ENCODE results near the gene SMURF2.
"Not testable (repeated sequence)": the region's sequence is repeated elsewhere in the genome, so short reads cannot be mapped to it uniquely, and the experiment has no call there.

Gene SMURF2

DNA sequence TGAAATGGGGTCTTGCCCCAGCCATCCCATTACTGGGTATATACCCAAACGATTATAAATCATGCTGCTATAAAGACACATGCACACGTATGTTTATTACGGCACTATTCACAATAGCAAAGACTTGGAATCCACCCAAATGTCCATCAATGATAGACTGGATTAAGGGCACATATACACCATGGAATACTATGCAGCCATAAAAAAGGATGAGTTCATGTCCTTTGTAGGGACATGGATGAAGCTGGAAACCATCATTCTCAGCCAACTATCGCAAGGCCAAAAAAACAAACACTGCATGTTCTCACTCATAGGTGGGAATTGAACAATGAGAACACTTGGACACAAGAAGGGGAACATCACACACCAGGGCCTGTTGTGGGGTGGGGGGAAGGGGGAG lies 85.1 kb downstream of the SMURF2 start:
- H3K27me3 Mint-ChIP-seq (ENCODE audit: low read depth); H3K27ac Mint-ChIP-seq; H3K4me3 Mint-ChIP-seq; H3K9me3 Mint-ChIP-seq; DNase-seq (ENCODE audit: low spot score): not testable (repeated sequence)
- H3K36me3 Mint-ChIP-seq (ENCODE audit: low read depth), result peaks cover 29% of the 10 kb centered on the region
- H3K4me1 Mint-ChIP-seq (ENCODE audit: low read depth), result peaks cover 25% of the 10 kb centered on the region

DNA sequence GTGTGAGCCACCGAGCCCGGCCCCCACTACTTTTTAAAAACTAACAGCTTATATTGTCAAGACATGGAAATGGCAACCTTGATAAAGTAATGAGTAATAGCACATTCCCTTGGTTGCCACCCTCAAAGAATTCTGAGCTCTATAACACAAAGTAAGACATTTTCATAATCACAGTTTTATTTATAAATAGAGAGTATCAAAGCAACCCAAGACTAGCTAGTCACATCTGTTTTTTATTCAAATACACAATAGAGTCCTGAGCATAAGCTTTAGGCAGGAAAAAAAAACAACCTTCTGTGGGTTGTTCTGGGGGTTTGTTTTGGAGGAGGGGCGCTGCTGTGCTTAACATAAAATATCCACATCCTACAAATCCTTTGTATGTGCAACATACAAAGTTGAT lies 86.7 kb downstream of the SMURF2 start:
- peaks cover 15% of the 10 kb centered on the region for H3K4me1 Mint-ChIP-seq (ENCODE audit: low read depth)
- no peaks in the 10 kb centered on the region for H3K9me3 Mint-ChIP-seq
- DNase-seq (ENCODE audit: low spot score), result no peak
- peaks cover 26% of the 10 kb centered on the region for H3K36me3 Mint-ChIP-seq (ENCODE audit: low read depth)
- no peak overlapping the region for H3K27ac Mint-ChIP-seq
- H3K4me3 Mint-ChIP-seq, result no peak overlapping the region
- no peaks in the 10 kb centered on the region for H3K27me3 Mint-ChIP-seq (ENCODE audit: low read depth)

DNA sequence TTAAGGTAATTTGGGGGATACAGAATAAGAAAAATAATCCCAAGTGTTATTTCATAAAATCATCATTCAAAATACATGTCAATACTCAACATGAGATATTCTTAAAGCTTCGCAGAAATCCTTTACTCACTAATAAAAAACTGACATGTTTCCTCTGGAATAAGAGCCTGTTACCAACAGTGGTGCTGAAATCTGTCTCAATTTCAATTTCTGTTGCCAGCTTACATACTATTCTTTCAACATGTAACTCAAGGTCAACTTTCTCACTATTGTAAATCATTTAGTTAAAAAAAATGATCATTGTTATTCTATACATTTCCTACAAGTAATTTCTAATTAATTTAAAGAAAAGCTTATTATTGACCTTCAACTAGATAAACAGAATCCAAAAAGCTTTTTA lies 87.5 kb downstream of the SMURF2 start:
- no peak for DNase-seq (ENCODE audit: low spot score)
- H3K4me1 Mint-ChIP-seq (ENCODE audit: low read depth), result peaks cover 12% of the 10 kb centered on the region
- peaks cover 26% of the 10 kb centered on the region for H3K36me3 Mint-ChIP-seq (ENCODE audit: low read depth)
- H3K27ac Mint-ChIP-seq, result no peak overlapping the region
- H3K4me3 Mint-ChIP-seq, result no peak overlapping the region
- H3K27me3 Mint-ChIP-seq (ENCODE audit: low read depth), result no peaks in the 10 kb centered on the region
- H3K9me3 Mint-ChIP-seq, result no peaks in the 10 kb centered on the region

DNA sequence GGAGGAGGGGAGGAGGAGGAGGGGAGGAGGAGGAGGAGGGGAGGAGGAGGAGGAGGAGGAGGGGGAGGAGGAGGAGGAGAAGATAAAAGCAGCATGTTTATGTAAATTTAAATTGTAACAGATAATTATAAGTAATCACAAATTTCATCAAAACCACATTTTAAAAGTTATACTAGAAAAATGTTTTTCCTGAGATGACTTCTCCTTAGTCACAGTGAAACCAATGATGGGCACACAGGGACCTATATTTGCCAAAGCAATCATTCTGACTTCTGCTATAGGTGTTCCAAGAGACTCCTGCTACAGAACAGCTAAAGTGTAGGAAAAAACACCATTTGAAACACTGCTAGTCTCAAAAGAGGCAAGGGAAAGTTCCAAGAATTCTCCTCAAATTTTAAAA lies 88.9 kb downstream of the SMURF2 start:
- Mint-ChIP-seq H3K9me3 (no peaks in the 10 kb centered on the region), H3K4me3 (no peak overlapping the region), H3K27me3 (ENCODE audit: low read depth) (no peaks in the 10 kb centered on the region), H3K27ac (peak overlapping the region; percentile 16), H3K36me3 (ENCODE audit: low read depth) (peaks cover 30% of the 10 kb centered on the region), H3K4me1 (ENCODE audit: low read depth) (peaks cover 12% of the 10 kb centered on the region)
- DNase-seq (ENCODE audit: low spot score), result peak; percentile 16

DNA sequence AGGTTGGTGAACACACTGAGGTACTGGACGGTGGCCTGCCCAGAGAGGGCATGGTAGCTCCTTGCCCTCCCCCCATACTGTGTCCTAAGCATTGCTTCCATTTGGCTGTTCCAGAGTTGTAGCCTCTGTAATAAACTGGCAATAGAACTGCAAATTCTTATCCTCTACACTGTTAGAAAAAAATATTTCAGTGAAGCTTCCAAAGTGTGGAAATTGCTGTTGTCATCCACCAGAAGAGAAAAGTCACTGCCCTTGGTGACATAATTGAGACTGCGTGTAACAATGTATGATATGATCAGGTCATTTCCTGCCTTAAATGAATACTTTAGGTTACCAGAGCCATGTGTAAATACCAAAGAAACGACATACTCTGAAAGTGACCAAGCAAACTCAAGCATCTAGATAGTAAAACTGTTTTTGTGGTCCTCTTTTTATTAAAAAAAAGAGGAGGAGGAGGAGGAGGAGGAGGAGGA lies 89.4 kb downstream of the SMURF2 start:
- Mint-ChIP-seq H3K27ac (peak overlapping the region; percentile 87), H3K36me3 (ENCODE audit: low read depth) (peaks cover 28% of the 10 kb centered on the region), H3K27me3 (ENCODE audit: low read depth) (no peaks in the 10 kb centered on the region), H3K9me3 (no peaks in the 10 kb centered on the region), H3K4me1 (ENCODE audit: low read depth) (peaks cover 12% of the 10 kb centered on the region), H3K4me3 (peak overlapping the region; percentile 56)
- peak; percentile 29 for DNase-seq (ENCODE audit: low spot score)

DNA sequence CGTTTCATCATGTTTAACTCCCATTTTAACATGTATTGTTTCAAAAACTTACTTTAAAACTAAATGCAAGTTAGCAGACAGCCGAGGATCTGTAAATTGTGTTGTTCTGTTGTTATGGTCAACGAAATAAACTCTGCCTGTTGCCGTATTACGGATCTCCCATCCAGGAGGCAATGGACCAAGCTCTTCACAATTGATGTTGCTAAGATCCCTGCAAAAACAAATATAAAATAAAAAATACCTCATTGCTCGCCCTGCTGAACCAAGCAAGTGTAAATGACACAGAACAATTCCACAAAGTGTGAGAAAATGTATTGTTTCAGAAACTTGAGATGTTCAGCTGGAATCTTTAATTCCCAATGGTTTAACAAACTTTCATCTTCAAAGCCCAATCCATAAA lies 90.4 kb downstream of the SMURF2 start:
- peaks cover 12% of the 10 kb centered on the region for H3K4me1 Mint-ChIP-seq (ENCODE audit: low read depth)
- H3K27me3 Mint-ChIP-seq (ENCODE audit: low read depth), result no peaks in the 10 kb centered on the region
- H3K36me3 Mint-ChIP-seq (ENCODE audit: low read depth), result peaks cover 27% of the 10 kb centered on the region
- no peak for DNase-seq (ENCODE audit: low spot score)
- H3K27ac Mint-ChIP-seq, result no peak overlapping the region
- no peaks in the 10 kb centered on the region for H3K9me3 Mint-ChIP-seq
- no peak overlapping the region for H3K4me3 Mint-ChIP-seq

DNA sequence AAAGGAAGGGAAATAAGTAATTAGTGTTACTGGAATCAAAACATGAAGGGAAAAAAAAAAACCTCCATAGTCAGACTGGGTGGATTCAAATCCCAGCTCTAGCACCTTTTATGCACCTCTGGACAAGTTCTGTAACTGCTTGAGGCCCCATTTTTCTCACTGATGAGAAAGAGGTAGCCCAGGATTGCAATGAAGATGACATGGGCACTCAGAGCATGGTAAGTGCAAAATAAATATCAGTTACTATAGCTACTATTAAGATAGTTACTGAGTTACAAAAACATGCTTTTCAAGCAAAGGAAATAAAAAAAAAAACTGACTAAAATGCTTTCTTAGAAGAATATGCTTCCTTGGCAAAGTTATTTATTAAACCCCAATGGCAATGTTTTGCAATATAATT lies 96.5 kb downstream of the SMURF2 start:
- no peak for DNase-seq (ENCODE audit: low spot score)
- Mint-ChIP-seq H3K4me1 (ENCODE audit: low read depth) (peaks cover 2% of the 10 kb centered on the region), H3K36me3 (ENCODE audit: low read depth) (peaks cover 31% of the 10 kb centered on the region), H3K4me3 (no peak overlapping the region), H3K27ac (no peak overlapping the region), H3K27me3 (ENCODE audit: low read depth) (no peaks in the 10 kb centered on the region), H3K9me3 (no peaks in the 10 kb centered on the region)

DNA sequence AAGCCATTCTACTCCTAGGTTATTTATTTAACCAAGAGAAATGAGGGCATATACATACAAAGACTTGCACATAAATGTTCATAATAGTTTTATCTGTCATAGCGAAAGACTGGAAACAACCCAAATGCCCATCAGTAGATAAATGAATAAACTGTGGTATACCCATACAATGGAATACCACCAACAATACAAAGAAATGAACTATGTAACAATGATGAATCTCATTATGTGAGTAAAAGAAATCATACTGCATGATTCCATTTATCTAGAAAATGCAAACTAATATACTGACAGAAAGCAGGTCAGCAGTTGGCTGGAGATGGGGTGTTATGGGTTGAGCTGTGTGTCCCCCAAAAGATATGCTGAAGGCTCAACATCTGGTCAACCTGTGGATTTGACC lies 98.0 kb downstream of the SMURF2 start:
- H3K9me3 Mint-ChIP-seq, result no peaks in the 10 kb centered on the region
- peaks cover 2% of the 10 kb centered on the region for H3K4me1 Mint-ChIP-seq (ENCODE audit: low read depth)
- H3K27me3 Mint-ChIP-seq (ENCODE audit: low read depth), result no peaks in the 10 kb centered on the region
- peaks cover 30% of the 10 kb centered on the region for H3K36me3 Mint-ChIP-seq (ENCODE audit: low read depth)
- H3K4me3 Mint-ChIP-seq, result no peak overlapping the region
- no peak overlapping the region for H3K27ac Mint-ChIP-seq
- DNase-seq (ENCODE audit: low spot score), result no peak

DNA sequence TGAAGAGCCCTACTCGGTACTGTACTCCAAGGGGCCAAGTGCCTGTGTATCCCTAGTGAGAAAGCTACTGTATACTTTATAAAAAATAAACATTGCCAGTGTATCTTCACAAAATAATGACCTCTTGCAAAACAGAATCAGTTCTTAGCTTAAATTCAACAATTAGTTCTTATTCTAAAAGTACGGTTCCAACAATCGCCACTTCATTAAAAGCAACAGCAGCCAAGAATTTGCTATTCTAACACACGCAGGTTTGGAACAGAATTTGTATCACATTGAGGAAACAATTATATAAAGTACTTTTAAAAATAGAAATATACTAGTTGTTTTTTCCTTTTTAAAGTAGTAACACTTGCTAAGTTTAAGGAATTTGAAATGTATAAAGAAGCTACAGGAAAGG lies 106.8 kb downstream of the SMURF2 start:
- Mint-ChIP-seq H3K9me3 (no peaks in the 10 kb centered on the region), H3K27ac (no peak overlapping the region), H3K27me3 (ENCODE audit: low read depth) (no peaks in the 10 kb centered on the region), H3K4me3 (no peak overlapping the region), H3K4me1 (ENCODE audit: low read depth) (no peaks in the 10 kb centered on the region), H3K36me3 (ENCODE audit: low read depth) (peaks cover 29% of the 10 kb centered on the region)
- no peak for DNase-seq (ENCODE audit: low spot score)

DNA sequence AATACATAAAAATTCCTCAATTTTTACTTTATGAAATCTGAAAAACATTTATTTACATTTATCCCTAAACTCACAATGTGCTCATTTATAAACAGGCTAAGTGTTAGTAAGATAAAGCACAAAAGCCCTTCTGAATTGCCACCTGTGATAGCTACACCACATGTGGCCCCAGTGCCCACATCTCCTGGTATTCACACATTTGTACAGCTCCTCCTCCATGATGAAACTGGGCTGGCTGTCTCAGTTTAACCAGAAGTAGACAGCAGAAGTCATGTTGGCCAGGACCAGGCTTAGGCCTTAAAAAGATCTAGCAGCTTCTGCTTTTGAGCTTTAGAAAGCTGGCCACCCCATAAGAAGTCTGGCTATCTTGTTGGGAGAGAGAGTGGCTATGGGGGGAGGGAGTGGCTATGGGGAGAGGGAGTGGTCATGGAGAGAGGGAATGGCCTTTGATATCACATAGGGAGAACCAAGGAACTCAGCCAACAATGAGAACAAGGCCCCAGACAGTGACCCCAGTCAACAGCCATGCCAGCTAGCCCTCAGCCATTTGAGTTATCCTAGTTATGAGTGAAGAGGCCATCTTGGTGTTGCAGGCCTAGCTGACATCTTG lies 108.0 kb downstream of the SMURF2 start:
- Mint-ChIP-seq H3K9me3 (no peaks in the 10 kb centered on the region), H3K4me3 (no peak overlapping the region), H3K27me3 (ENCODE audit: low read depth) (no peaks in the 10 kb centered on the region), H3K36me3 (ENCODE audit: low read depth) (peaks cover 33% of the 10 kb centered on the region), H3K27ac (no peak overlapping the region), H3K4me1 (ENCODE audit: low read depth) (no peaks in the 10 kb centered on the region)
- no peak for DNase-seq (ENCODE audit: low spot score)

DNA sequence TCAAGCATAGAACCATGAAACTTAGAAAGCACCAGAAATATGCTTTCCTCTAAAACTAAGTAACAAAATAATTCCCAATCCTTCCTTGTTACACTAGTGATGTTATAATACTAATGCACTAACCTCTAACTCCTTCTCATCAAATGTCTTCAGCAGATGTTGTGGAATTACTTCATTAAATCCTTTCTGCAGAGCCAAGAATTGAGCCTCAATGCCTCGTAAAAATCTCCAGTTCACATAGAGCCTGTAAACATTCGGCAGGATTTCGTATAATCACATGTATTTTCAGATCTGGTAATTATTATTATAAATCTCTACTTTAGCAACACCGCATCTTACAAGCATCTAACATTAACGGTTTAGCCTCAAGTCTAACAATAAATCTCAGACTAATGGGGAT lies 110.6 kb downstream of the SMURF2 start:
- Mint-ChIP-seq H3K27me3 (ENCODE audit: low read depth) (no peaks in the 10 kb centered on the region), H3K4me3 (no peak overlapping the region), H3K27ac (no peak overlapping the region), H3K36me3 (ENCODE audit: low read depth) (peaks cover 36% of the 10 kb centered on the region), H3K9me3 (no peaks in the 10 kb centered on the region), H3K4me1 (ENCODE audit: low read depth) (no peaks in the 10 kb centered on the region)
- no peak for DNase-seq (ENCODE audit: low spot score)

DNA sequence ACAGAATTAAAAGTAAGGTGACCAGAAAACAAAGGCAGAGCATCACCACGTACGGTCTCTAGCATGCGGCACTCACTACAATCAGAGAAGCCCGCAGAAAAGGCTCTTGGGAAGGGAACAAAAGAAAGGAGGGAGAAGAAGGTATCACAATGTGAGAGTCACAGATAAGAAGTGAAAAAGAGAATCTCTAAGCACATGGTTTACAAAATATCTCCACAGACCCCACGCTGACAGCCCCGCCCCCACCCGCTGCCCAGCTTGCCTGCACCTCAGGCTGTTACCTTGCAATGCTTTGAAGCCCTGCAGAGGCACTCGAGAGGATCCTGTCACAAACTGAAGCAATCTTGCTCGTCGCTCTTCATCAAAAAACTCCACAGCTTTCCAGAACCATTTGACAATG lies 114.8 kb downstream of the SMURF2 start:
- H3K4me3 Mint-ChIP-seq, result no peak overlapping the region
- H3K4me1 Mint-ChIP-seq (ENCODE audit: low read depth), result no peaks in the 10 kb centered on the region
- no peak for DNase-seq (ENCODE audit: low spot score)
- no peak overlapping the region for H3K27ac Mint-ChIP-seq
- H3K9me3 Mint-ChIP-seq, result no peaks in the 10 kb centered on the region
- peaks cover 21% of the 10 kb centered on the region for H3K36me3 Mint-ChIP-seq (ENCODE audit: low read depth)
- no peaks in the 10 kb centered on the region for H3K27me3 Mint-ChIP-seq (ENCODE audit: low read depth)

DNA sequence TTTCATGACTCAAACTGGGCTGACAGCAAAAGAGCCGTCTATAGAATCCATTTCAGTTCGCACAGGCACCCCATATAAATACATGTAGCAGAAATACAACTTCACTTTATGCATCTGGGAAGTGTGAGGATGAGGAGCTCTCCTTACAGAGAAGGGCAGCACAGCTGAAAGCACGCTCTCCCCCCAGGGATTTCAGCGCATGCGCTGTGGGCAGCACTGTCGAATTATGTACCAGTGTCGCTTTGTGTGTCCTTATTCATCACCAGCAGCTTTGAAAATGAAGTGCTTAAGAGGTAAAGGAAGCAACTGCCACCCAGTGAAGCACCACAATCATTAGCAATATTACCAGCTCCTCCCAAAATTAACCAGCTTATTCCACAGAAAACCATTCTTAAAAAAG lies 115.4 kb downstream of the SMURF2 start:
- no peak overlapping the region for H3K27ac Mint-ChIP-seq

DNA sequence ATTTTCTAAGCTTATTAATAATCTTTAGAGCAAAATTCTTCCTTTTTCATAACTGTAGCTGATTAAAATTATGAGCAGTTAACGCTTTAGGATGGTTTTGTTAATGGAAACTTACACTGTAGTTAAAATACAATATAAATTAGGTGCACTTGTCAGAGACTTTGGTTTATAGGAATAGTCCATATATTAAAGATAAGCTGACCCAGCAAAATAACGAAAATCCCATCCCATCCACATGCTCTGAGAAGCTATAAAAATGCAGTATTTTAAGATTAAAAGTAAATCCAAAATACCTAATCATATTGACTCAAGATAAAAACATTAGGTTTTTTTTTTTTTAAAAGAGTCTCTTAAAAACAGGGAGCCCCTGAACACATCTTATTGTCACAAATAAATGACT lies 117.4 kb downstream of the SMURF2 start:
- H3K36me3 Mint-ChIP-seq (ENCODE audit: low read depth), result peaks cover 19% of the 10 kb centered on the region
- H3K9me3 Mint-ChIP-seq, result no peaks in the 10 kb centered on the region
- no peak for DNase-seq (ENCODE audit: low spot score)
- H3K27ac Mint-ChIP-seq, result no peak overlapping the region
- H3K4me3 Mint-ChIP-seq, result no peak overlapping the region
- H3K4me1 Mint-ChIP-seq (ENCODE audit: low read depth), result no peaks in the 10 kb centered on the region
- no peaks in the 10 kb centered on the region for H3K27me3 Mint-ChIP-seq (ENCODE audit: low read depth)

More for the DNA sequence above, 115.4 kb downstream of the SMURF2 start:
- Mint-ChIP-seq H3K4me3 (no peak overlapping the region), H3K36me3 (ENCODE audit: low read depth) (peaks cover 24% of the 10 kb centered on the region), H3K4me1 (ENCODE audit: low read depth) (no peaks in the 10 kb centered on the region), H3K9me3 (no peaks in the 10 kb centered on the region), H3K27me3 (ENCODE audit: low read depth) (no peaks in the 10 kb centered on the region)
- DNase-seq (ENCODE audit: low spot score), result no peak

DNA sequence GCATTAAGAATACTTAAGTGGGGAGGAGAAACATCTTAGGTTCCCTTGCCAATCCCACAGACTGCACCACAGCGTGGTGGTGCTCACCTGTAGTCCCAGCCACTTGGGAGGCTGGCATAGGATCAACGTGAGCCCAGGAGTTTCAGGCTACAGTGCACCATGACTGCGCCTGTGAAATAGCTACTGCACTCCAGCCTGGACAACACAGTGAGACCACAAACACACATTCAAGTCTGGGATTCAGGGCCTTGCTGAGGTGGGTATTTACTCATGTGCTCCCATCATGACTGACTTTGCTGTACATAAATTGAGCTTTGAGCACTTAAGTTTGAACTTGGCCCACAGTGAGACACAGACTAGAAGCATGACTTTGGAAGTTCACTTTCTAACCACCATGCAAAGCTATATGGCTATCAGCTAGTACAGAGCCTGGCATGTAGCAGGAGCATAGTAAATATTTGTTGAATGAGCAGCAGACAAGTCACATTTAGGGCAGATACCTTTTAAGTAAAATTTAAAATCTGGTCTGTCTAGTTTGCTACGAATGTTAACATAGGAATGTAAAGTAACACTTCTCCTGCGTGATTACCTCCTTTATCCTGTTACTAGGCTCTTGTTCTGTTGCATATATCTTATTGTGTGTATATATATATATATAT lies 121.9 kb downstream of the SMURF2 start:
- H3K36me3 Mint-ChIP-seq (ENCODE audit: low read depth), result peaks cover 31% of the 10 kb centered on the region
- H3K4me1 Mint-ChIP-seq (ENCODE audit: low read depth), result no peaks in the 10 kb centered on the region
- H3K4me3 Mint-ChIP-seq, result no peak overlapping the region
- no peak for DNase-seq (ENCODE audit: low spot score)
- H3K9me3 Mint-ChIP-seq, result no peaks in the 10 kb centered on the region
- no peak overlapping the region for H3K27ac Mint-ChIP-seq
- H3K27me3 Mint-ChIP-seq (ENCODE audit: low read depth), result no peaks in the 10 kb centered on the region
